DOHH2 (cell line): ENCODE measurements around the gene MAGOHB.

Source experiments
- EZH2phosphoT487 ChIP-seq: fragments of 200-600 bp; sonication (generic); IDR thresholded peaks from 2 replicates; pipeline ENCODE4 v1.6.1; 2017; ENCODE audit warnings: borderline replicate concordance, mild to moderate bottlenecking, antibody characterized with exemption, low read length, moderate library complexity, mixed read lengths
- TF ChIP-seq, protein P1 (sequence below): fragments of 200-600 bp; sonication (generic); IDR thresholded peaks from one replicate; pipeline ENCODE4 v1.5.1; 2014; ENCODE audit warnings: antibody characterized with exemption, mild to moderate bottlenecking, low read depth, low read length; ENCODE audit not compliant: poor library complexity, severe bottlenecking

DNA sequence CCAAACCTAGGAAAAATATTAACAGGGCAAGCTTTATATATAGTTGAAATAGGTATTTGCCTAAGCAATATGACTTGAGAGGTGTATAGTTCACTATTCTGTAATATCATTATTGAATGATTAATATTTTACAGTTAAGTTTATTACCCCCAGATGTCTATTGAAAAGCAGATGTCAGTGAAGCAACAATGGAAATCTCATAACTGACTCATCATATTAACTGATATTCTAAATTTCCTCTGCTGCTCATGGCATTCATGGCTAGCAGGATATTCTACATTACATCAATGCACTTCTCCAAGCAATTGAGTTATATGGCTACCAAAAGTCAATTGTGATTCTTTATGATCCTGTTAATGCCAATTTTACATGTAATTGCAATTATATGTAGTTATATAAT is 9.7 kb upstream of the MAGOHB start:
- TF ChIP-seq, protein P1, sequence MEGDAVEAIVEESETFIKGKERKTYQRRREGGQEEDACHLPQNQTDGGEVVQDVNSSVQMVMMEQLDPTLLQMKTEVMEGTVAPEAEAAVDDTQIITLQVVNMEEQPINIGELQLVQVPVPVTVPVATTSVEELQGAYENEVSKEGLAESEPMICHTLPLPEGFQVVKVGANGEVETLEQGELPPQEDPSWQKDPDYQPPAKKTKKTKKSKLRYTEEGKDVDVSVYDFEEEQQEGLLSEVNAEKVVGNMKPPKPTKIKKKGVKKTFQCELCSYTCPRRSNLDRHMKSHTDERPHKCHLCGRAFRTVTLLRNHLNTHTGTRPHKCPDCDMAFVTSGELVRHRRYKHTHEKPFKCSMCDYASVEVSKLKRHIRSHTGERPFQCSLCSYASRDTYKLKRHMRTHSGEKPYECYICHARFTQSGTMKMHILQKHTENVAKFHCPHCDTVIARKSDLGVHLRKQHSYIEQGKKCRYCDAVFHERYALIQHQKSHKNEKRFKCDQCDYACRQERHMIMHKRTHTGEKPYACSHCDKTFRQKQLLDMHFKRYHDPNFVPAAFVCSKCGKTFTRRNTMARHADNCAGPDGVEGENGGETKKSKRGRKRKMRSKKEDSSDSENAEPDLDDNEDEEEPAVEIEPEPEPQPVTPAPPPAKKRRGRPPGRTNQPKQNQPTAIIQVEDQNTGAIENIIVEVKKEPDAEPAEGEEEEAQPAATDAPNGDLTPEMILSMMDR: no peak
- TF ChIP-seq EZH2phosphoT487: no peak
